A673 (cell line): Measurements from ENCODE around the gene HS3ST4. TPM values are rescaled to one million over a fixed set of nuclear protein-coding genes. Genes with fewer than 3 reads are reported as not detected.

Source experiments
- BruUV-seq: library from RNA; stranded (reverse); fragments of 400-500 nt; replicated peaks from 2 replicates; lab custom pipeline; 2021; lab: Mats Ljungman, UMichigan
- CTCF ChIA-PET: fragments of 300-600 bp; sonication (Branson Sonifier 250); formaldehyde crosslinking; loops from one replicate; lab custom pipeline; 2022; ENCODE audit warnings: antibody characterized with exemption; lab: Charles Lee
- POLR2A ChIA-PET: fragments of 300-600 bp; sonication (Branson Sonifier 250); formaldehyde crosslinking; loops from one replicate; lab custom pipeline; 2022; ENCODE audit warnings: antibody characterized with exemption; ENCODE audit not compliant: low non-redundant PET; lab: Charles Lee
- DNase-seq: peaks from one replicate; pipeline ENCODE4 v3.0.0-alpha.2; 2015; ENCODE audit warnings: low spot score
- H3K27ac ChIP-seq: fragments of 200-600 bp; sonication (generic); 2 replicates; pipeline ENCODE4 v1.5.1; 2016; ENCODE audit warnings: mixed run types, low read depth, mild to moderate bottlenecking, mixed read lengths, antibody characterized with exemption, low read length; ENCODE audit not compliant: poor library complexity, severe bottlenecking
- H3K27me3 ChIP-seq: fragments of 200-600 bp; sonication (generic); replicated peaks from 2 replicates; pipeline ENCODE4 v1.6.1; 2017; ENCODE audit warnings: mixed run types, low read depth, mild to moderate bottlenecking, mixed read lengths, antibody characterized with exemption, low read length; ENCODE audit not compliant: insufficient read depth, poor library complexity
- H3K36me3 ChIP-seq: fragments of 200-600 bp; sonication (generic); 2 replicates; pipeline ENCODE4 v1.6.1; 2016; ENCODE audit warnings: mixed run types, mild to moderate bottlenecking, mixed read lengths, antibody characterized with exemption, low read length; ENCODE audit not compliant: insufficient read depth, poor library complexity, severe bottlenecking
- H3K4me1 ChIP-seq: fragments of 200-600 bp; sonication (generic); 2 replicates; pipeline ENCODE4 v1.6.1; 2017; ENCODE audit warnings: mixed run types, mild to moderate bottlenecking, mixed read lengths, antibody characterized with exemption, low read length; ENCODE audit not compliant: insufficient read depth, poor library complexity, severe bottlenecking
- H3K4me3 ChIP-seq: fragments of 200-600 bp; sonication (generic); 2 replicates; pipeline ENCODE4 v1.5.1; 2016; ENCODE audit warnings: low read depth, mixed run types, mild to moderate bottlenecking, mixed read lengths, low read length; ENCODE audit not compliant: poor library complexity, severe bottlenecking
- H3K9me3 ChIP-seq: fragments of 200-600 bp; sonication (generic); 2 replicates; pipeline ENCODE4 v1.6.1; 2016; ENCODE audit warnings: mixed run types, low read depth, mild to moderate bottlenecking, mixed read lengths, antibody characterized with exemption, low read length; ENCODE audit not compliant: poor library complexity, severe bottlenecking
- EZH2 ChIP-seq: fragments of 200-600 bp; sonication (generic); IDR thresholded peaks from 2 replicates; pipeline ENCODE4 v1.6.1; 2017; ENCODE audit warnings: borderline replicate concordance, low read depth, mild to moderate bottlenecking, mixed read lengths, antibody characterized with exemption, low read length; ENCODE audit not compliant: poor library complexity, severe bottlenecking
- intact Hi-C: fragments of 100-400 bp; cut with micrococcal nuclease; formaldehyde crosslinking; loops from one replicate; pipeline ENCODE4 v1.10.0; 2022; ENCODE audit not compliant: unreplicated experiment
- total RNA-seq: library from RNA; stranded (reverse); gene quantifications from 2 replicates; pipeline ENCODE4 v1.2.3, GENCODE V29; 2021
- TF ChIP-seq, protein P1 (sequence below): fragments of 300-800, 200-600 bp; sonication (generic); conservative IDR thresholded peaks from 2 replicates; pipeline ENCODE4 v1.5.1; 2017; ENCODE audit warnings: low read depth, mild to moderate bottlenecking, antibody characterized with exemption, low read length, moderate library complexity, mixed read lengths

HS3ST4 gene
- total RNA-seq, 1 experiment from 2014 or later: 33.5 TPM

- Histone ChIP-seq H3K4me1 (peaks cover 17% of the 10 kb centered on the region), H3K27ac (peak overlapping the region; percentile 44), H3K36me3 (no peaks in the 10 kb centered on the region), H3K27me3 (no peaks in the 10 kb centered on the region), H3K9me3 (no peaks in the 10 kb centered on the region), H3K4me3 (no peak overlapping the region)
- DNase-seq: no peak
- ChIA-PET CTCF (interaction anchor here (0.6 kb wide), 1 partner anchor 325 kb away, joined by 3 read pairs; no protein-coding TSS in a partner anchor), POLR2A (no interaction called here)
- intact Hi-C loops: no loop called here
- no peak for TF ChIP-seq EZH2
- TF ChIP-seq, protein P1, sequence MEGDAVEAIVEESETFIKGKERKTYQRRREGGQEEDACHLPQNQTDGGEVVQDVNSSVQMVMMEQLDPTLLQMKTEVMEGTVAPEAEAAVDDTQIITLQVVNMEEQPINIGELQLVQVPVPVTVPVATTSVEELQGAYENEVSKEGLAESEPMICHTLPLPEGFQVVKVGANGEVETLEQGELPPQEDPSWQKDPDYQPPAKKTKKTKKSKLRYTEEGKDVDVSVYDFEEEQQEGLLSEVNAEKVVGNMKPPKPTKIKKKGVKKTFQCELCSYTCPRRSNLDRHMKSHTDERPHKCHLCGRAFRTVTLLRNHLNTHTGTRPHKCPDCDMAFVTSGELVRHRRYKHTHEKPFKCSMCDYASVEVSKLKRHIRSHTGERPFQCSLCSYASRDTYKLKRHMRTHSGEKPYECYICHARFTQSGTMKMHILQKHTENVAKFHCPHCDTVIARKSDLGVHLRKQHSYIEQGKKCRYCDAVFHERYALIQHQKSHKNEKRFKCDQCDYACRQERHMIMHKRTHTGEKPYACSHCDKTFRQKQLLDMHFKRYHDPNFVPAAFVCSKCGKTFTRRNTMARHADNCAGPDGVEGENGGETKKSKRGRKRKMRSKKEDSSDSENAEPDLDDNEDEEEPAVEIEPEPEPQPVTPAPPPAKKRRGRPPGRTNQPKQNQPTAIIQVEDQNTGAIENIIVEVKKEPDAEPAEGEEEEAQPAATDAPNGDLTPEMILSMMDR: no peak
- BruUV-seq: no TSS peak
Measured at GRCh38 chr16:26071101-26071866, 379.5 kb downstream of the HS3ST4 start.

DNA sequence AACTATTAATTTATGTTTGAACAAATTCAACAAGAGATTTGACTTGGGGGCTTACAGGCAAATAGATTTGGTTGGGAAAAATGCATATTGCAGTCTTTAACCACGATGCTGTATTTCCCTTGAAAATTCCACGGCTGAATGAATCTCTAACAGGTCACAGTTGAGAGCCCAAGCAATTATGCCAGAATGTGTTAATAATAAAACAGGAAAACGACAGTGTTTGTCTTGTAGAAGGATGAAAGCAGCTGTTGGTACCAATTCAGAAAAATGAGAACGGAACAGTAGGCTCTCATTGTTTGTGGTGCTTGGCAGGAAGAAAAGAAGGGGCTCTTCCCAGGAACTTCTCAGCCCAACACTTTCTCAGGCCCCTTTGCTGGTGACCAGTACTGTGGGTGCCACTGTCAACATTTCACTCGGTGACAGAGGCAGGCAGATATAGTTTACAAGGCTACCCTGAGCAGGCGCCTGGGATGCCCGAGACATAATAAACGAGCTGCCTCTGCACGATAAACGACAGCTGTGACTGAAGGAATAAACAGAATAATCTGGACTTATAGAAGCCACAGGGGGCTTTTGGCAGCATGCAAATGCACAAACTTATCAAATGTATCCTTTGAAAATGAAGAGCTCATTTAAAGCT is 387.1 kb downstream of the HS3ST4 start:
- H3K4me1 ChIP-seq: peaks cover 14% of the 10 kb centered on the region
- peak; percentile 84 for DNase-seq
- peak overlapping the region; percentile 7 for H3K4me3 ChIP-seq
- no peaks in the 10 kb centered on the region for H3K36me3 ChIP-seq
- no TSS peak for BruUV-seq
- CTCF ChIA-PET: no interaction called here
- peaks cover 4% of the 10 kb centered on the region for H3K9me3 ChIP-seq
- POLR2A ChIA-PET: no interaction called here
- no peaks in the 10 kb centered on the region for H3K27me3 ChIP-seq
- intact Hi-C loops: no loop called here
- H3K27ac ChIP-seq: peak overlapping the region; percentile 28
- TF ChIP-seq EZH2: no peak
- TF ChIP-seq, protein P1: no peak

DNA sequence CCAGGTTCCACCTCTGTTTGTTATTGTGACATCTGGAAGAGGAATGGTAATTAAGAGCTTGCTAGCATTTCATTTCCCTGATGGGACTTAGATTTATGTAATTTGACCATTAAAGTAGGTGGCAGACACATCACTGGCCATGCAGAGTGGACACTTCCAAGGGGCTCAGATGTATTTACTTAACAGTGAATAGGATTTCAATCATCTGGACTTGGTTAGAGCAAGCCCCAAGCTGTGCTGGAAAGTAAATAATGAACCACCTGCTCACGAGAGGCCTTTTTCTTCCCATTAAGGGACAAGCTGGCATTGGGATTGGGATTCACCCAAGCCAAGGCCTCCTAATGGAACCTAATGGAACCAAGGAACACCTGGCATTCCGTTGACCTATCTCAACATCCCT is 395.3 kb downstream of the HS3ST4 start:
- POLR2A ChIA-PET: no interaction called here
- Histone ChIP-seq H3K27ac (no peak overlapping the region), H3K9me3 (no peaks in the 10 kb centered on the region), H3K4me1 (no peaks in the 10 kb centered on the region), H3K36me3 (no peaks in the 10 kb centered on the region), H3K4me3 (no peak overlapping the region), H3K27me3 (no peaks in the 10 kb centered on the region)
- DNase-seq: no peak
- no TSS peak for BruUV-seq
- TF ChIP-seq, protein P1: no peak
- TF ChIP-seq EZH2: no peak
- CTCF ChIA-PET: no interaction called here
- intact Hi-C loops: no loop called here
